ENCODE results near the gene QKI. TPM values are rescaled to one million over a fixed set of nuclear protein-coding genes. Genes with fewer than 3 reads are reported as not detected.
A peak's percentile ranks its signal among the peaks of the same experiment; 100 is the strongest.

QKI gene
- polyA plus RNA-seq, 1 experiment = 143 TPM

- ChIA-PET CTCF (no interaction called here), POLR2A (no interaction called here)
- no peak for TF ChIP-seq CTCF (IDR thresholded peaks at IDR 0.05; ENCODE audit: insufficient read depth, low read depth, low read length)
- no peak for DNase-seq (ENCODE audit: low read depth)
- no peaks in the 10 kb centered on the region; the same call in 1 of the 2 replicates for H3K36me3 ChIP-seq (ENCODE audit: control insufficient read depth, insufficient read depth, low read length)
- no peak overlapping the region for H3K4me3 ChIP-seq (ENCODE audit: low read depth, low read length)
- no peaks in the 10 kb centered on the region for H3K27me3 ChIP-seq (ENCODE audit: control insufficient read depth, insufficient read depth, low read length)
Measured at GRCh38 chr6:163527291-163527690, 112.8 kb downstream of the QKI start.

GRCh38 chr6:163529605-163530004 lies 115.1 kb downstream of the QKI start:
- no peak for TF ChIP-seq CTCF (IDR thresholded peaks at IDR 0.05; ENCODE audit: insufficient read depth, low read depth, low read length)
- peak; percentile 73 for DNase-seq (ENCODE audit: low read depth)
- Histone ChIP-seq H3K36me3 (ENCODE audit: control insufficient read depth, insufficient read depth, low read length) (no peaks in the 10 kb centered on the region; the same call in 1 of the 2 replicates), H3K4me3 (ENCODE audit: low read depth, low read length) (no peak overlapping the region), H3K27me3 (ENCODE audit: control insufficient read depth, insufficient read depth, low read length) (no peaks in the 10 kb centered on the region)
- ChIA-PET POLR2A (interaction anchor here (0.7 kb wide), 1 partner anchor 113 kb away, joined by 5 read pairs; no protein-coding TSS in a partner anchor), CTCF (interaction anchor here (1.0 kb wide), 1 partner anchor 15 kb away, joined by 3 read pairs; no protein-coding TSS in a partner anchor)

- CTCF ChIA-PET = interaction anchor here (1.0 kb wide), 1 partner anchor 16 kb away, joined by 3 read pairs; no protein-coding TSS in a partner anchor
- DNase-seq (ENCODE audit: low read depth) = no peak
- no peaks in the 10 kb centered on the region for H3K36me3 ChIP-seq (ENCODE audit: control insufficient read depth, insufficient read depth, low read length)
- no peak overlapping the region for H3K4me3 ChIP-seq (ENCODE audit: low read depth, low read length)
- H3K27me3 ChIP-seq (ENCODE audit: control insufficient read depth, insufficient read depth, low read length) = no peaks in the 10 kb centered on the region
- POLR2A ChIA-PET = interaction anchor here (0.6 kb wide), 1 partner anchor 8 kb away, joined by 3 read pairs; no protein-coding TSS in a partner anchor
- TF ChIP-seq CTCF (IDR thresholded peaks at IDR 0.05; ENCODE audit: insufficient read depth, low read depth, low read length) = no peak
Measured at GRCh38 chr6:163530406-163530805, 115.9 kb downstream of the QKI start.

- Histone ChIP-seq H3K4me3 (ENCODE audit: low read depth, low read length) (no peak overlapping the region), H3K27me3 (ENCODE audit: control insufficient read depth, insufficient read depth, low read length) (no peaks in the 10 kb centered on the region), H3K36me3 (ENCODE audit: control insufficient read depth, insufficient read depth, low read length) (no peaks in the 10 kb centered on the region)
- no peak for DNase-seq (ENCODE audit: low read depth)
- no peak for TF ChIP-seq CTCF (IDR thresholded peaks at IDR 0.05; ENCODE audit: insufficient read depth, low read depth, low read length)
- ChIA-PET CTCF (no interaction called here), POLR2A (no interaction called here)
Measured at GRCh38 chr6:163531122-163531521, 116.6 kb downstream of the QKI start.

GRCh38 chr6:163532526-163533078 lies 118.1 kb downstream of the QKI start:
- ChIA-PET CTCF (interaction anchor here (0.8 kb wide), 1 partner anchor 21 kb away, joined by 3 read pairs; no protein-coding TSS in a partner anchor), POLR2A (no interaction called here)

More at GRCh38 chr6:163532526-163533078, 118.1 kb downstream of the QKI start:
- TF ChIP-seq CTCF (IDR thresholded peaks at IDR 0.05; ENCODE audit: insufficient read depth, low read depth, low read length) = no peak
- Histone ChIP-seq H3K36me3 (ENCODE audit: control insufficient read depth, insufficient read depth, low read length) (no peaks in the 10 kb centered on the region), H3K4me3 (ENCODE audit: low read depth, low read length) (no peak overlapping the region), H3K27me3 (ENCODE audit: control insufficient read depth, insufficient read depth, low read length) (no peaks in the 10 kb centered on the region)
- no peak for DNase-seq (ENCODE audit: low read depth)

All from BJ (cell line).